Stimulated activated CD4-positive, alpha-beta T cell treated with anti-CD3 and anti-CD28 coated beads, Interleukin-1b, Interleukin-23, amount 100 ng/mL, for 48 hours (primary cell): ENCODE data around the gene TCF7L2.
A peak's percentile ranks its signal among the peaks of the same experiment; 100 is the strongest.

Experiments used
- DNase-seq: peaks from one replicate; pipeline ENCODE4 v3.0.0-alpha.2; 2020

TCF7L2 gene

DNA sequence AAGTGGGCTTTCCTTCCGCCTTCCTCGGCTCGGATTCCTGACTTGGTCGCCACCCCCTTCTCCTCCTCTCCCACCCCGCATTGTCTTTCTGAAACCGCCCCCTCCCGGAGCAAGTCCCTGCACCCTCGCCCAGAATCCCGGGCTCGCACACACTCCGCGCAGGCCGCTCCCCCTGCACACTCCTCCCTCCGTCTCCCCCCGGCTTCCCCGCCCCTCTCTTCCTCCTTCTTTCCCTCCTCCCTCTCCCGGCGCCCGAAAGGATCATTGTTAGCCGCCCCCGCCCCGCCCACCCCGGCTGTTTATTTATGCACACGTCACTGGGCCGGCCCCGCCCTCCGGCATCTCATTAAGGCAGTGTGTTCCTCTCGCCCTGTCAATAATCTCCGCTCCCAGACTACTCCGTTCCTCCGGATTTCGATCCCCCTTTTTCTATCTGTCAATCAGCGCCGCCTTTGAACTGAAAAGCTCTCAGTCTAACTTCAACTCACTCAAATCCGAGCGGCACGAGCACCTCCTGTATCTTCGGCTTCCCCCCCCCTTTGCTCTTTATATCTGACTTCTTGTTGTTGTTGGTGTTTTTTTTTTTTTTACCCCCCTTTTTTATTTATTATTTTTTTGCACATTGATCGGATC lies at the start of gene TCF7L2:
Gene TCF7L2 (plus strand): TSS at position 373 of the 633 bp plus-strand sequence. CDS start 510 bp downstream, outside the sequence.
- DNase-seq, result peak; percentile 33

DNA sequence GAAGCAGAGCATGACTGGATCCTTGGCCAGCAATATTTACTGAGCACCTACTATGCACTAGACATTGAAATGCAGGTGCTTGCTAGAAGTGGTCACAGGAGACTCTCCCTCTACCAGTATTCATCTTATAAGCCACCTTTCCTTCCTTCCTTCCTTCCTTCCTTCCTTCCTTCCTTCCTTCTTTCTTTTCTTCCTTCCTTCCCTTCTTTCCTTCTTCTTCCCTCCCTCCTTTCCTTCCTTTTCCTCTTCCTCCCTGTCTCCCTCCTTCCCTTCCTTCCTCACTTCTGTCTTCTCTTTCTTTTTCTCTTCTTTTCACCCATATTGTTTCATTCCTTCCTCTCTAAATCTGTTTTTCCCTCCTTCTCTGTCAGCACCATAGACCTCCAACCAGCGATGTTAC lies 47.3 kb upstream of the TCF7L2 start:
- DNase-seq, result no peak

DNA sequence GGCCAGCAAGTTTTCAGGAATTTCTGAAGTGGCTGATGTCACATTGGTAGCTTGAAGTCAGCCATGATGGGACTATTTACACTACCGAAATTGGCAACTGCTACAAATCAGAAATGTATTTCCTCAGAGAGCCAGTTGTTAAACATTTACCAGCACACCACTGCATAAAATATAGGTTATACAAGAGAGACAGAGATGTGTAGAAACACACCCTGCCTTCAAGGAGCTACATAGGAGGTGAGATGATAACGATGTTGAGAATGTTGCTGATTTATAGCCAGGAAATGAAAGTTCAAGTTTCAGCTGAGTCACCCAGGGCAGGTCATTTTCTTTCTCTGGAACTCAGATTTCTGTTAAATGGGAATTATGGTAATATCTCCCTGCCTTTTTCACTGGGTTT lies 46.0 kb upstream of the TCF7L2 start:
- DNase-seq, result no peak

GRCh38 chr10:112906945-112907344 lies 43.1 kb upstream of the TCF7L2 start:
- DNase-seq, result no peak

DNA sequence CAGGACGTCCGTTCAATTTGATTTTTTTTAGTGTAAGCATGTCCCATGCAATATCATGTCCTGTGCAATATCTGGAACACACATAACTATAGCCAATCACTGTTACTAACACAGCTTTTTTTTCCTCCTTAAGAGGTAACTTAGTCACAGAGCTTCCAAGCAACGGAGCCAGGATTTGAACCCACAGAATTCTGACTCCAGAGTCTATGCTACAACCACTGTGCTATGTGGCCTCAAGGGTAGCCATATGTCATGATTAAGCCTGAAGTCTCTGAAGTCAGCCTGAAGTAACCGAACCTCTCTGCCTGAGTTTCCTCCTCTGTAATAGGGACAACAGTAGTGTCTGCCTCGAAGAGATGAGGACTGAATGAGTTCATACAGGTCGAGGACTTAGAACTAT lies 42.2 kb upstream of the TCF7L2 start:
- DNase-seq, result no peak

DNA sequence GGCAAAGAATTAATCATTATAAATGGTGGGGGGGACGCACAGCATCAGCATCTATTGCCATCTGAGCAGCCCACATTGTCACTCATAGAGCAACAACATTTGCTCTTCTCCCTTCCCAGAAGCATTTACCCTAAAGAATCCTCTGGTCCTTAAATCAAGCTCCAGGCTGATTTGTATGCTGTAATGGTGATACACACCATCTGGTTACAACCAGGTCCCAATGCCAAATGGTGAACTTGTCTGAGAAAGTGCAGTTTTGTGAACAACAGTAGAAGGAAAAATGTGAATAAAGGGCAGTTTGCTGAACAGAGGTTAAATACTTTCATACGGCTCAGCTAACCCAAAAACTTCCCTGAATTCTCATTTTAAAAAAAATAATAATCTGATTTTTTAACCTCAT lies 38.8 kb upstream of the TCF7L2 start:
- DNase-seq, result no peak

DNA sequence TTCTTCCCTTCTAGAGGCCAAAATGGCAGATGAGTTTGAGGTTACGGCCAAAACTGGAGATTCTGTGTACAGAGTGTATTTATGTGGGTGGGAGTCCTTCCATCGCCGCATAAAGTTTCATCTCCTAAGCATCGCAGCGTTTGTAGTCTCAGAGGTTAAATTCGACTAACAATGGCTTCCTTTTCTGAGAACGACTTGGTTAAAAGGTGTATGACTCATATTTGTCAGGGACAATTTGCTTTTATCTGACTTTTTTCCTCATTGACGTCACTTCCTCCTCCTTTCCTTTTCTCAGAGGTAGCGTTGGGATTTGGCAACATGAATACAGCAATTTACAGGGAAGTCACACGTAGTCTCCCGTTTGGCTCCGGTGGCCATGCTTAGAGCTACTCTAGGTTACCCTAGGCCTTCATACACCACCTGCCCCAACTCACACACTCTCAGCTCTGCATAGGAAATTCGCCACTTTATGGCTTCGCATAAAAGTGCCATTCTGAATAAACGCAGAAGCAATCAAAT lies 37.6 kb upstream of the TCF7L2 start:
- DNase-seq, result no peak

DNA sequence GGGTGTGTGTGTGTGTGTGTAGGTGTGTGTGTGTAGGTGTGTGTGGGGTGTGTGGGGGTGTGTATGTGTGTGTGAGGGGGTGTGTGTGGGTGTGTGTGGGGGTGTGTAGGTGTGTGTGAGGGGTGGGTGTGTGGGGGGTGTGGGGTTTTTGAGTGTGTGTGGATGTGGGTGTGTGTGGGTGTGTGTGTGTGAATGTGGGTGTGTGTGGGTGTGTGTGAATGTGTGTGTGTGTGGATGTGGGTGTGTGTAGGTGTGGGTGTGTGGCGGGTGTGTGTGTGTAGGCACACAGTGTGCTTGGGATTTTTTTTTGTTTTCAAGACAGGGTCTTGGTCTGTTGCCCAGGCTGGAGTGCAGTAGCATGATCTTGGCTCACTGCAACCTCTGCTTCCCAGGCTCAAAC lies 36.8 kb upstream of the TCF7L2 start:
- DNase-seq, result no peak

- no peak for DNase-seq
Measured at GRCh38 chr10:112913661-112914287, 36.3 kb upstream of the TCF7L2 start.

- no peak for DNase-seq
Measured at GRCh38 chr10:112914288-112914952, 35.6 kb upstream of the TCF7L2 start.

GRCh38 chr10:112915590-112916572 lies 34.2 kb upstream of the TCF7L2 start:
- no peak for DNase-seq

DNA sequence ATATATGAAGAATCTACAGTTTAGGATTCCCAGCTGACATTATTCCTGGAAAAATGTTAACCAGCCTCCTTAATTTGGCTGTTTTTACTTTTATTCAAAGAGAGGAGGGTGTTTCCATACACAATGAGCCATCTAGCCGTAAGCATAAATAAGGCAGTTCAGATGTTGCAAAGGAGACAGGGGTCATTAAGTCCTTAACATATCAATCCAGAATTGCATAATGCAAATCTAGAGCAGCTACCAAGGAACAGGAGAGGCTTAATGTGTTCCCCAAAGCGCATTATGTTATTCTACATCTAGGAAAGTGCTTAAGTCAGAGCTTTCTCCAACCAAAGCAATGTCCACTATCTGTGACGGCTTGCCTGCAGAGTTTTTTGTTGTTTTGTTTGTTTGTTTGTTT lies 32.4 kb upstream of the TCF7L2 start:
- no peak for DNase-seq

DNA sequence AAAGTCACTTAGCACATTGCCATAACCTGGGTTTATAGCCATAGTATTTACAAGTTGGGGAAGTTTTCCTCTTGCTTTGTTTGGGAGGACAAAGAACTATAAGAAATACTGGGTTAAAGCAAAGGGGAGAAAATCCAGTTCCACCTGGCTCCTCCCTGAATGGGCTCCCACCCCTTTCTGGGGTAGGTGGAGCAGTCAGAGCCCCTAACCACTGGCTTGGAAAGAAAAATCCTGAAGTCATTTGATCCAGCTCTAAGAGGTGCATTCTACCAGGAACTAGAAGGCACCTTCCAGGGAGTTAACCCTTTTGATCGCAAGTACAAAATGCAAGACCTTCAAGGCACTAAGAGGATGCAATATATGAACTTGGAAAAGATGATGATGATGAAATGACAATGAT lies 31.3 kb upstream of the TCF7L2 start:
- no peak for DNase-seq

- DNase-seq, result no peak
Measured at GRCh38 chr10:112919721-112920120, 30.3 kb upstream of the TCF7L2 start.

DNA sequence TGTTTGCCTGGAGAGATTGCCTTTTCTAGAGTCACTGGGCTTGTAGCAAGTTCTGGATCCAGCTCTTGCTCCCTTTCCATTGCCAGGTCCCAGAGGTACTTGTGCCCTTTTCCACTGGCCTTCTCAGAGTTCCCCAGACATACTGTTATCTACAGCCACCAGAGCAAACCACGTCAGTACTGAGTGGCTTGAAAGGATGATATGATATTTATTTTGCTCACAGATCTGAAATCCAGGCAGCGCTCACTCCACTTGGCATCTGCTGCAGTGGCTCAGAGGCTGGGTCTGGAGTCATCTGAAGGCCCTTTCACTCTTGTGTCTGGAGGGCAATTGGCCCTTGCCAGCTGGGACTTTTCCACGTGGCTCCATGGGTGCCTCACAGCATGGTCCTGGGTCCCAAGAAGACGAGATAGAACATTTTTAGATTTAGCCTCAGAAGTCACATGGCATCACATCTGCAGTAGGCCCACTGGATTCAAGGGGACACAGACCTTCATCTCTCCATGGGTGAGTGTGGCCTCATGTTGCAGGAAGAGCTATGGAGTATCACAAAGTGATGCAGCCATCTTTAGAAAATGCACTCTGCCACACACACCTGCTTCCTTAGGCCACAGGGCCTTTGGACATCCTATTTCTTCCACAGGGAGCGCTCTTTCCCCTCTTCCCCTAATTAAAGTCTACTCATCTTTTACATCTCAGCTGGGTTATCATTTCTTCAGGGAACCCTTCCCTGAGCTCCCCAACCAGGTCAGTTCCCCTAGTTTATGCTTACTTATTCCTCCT lies 22.9 kb upstream of the TCF7L2 start:
- no peak for DNase-seq

DNA sequence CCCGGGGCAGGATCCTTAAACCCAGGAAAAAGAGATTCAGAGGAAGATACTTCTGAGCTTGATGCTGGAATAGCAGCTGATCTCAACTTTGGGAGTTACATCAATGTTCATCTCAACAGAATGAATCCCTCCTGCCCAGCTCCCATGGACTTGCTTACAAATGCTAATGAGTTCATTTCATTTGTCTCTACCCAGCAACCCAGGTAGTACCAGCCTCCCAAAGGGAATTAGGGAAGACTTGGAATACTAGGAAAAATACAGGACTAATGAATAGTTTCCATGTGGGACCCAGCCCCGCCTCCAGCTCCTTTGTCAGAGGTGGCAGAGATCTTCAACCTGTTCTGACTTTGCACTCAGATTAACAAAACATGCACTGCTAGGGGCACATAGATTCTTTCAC lies 22.1 kb upstream of the TCF7L2 start:
- DNase-seq, result no peak

- DNase-seq, result no peak
Measured at GRCh38 chr10:112932658-112933057, 17.4 kb upstream of the TCF7L2 start.

DNA sequence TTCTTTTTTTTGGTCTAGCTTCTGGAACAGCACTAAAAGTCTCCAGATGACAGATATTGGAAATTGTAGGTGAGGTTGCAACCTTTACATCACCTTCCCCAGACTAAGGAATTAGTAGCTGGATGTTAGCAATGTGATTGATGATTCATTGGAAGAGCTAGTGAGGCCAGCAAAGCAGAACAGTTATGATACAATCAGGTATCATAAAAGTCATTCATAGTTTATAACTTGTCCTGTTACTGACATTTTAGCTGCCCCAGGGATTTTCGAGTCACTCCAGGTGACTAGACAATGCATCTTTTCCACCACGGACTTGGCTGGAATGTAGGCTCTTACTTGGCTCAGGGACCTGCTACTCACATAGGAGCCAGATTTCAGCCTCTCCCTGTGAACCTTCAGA lies 15.9 kb upstream of the TCF7L2 start:
- DNase-seq, result no peak

DNA sequence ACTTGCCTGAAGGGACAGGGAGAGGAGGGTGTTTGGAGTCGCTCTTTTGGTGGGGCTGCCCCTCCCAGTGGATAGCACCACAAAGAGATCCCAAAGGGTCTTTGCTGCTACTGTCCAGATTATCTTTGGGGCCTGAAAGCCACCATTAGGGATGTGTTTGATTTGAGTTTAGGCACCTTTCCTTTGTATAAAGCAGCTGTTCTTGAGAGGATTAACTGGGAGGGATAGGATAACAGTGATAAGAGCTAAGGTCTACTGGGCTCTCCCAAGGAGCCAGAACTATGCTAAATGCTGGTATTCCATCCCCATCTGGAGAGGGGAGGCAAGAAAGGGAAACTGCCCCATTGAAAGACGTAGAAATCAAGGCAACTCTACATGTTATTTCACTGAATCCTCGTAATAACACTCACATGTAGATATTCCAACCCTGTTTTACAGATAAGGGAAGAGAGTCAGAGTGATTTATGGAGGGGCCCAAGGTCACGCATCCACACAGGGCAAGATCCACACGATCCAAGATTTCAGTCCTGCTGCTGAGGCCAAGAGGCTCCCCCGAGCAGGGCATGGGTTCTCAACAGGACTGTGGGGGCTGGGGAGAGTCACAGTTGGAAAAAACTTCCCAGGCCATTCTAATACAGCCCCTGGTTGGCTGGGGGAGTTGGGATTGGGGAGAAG lies 11.1 kb upstream of the TCF7L2 start:
- no peak for DNase-seq

DNA sequence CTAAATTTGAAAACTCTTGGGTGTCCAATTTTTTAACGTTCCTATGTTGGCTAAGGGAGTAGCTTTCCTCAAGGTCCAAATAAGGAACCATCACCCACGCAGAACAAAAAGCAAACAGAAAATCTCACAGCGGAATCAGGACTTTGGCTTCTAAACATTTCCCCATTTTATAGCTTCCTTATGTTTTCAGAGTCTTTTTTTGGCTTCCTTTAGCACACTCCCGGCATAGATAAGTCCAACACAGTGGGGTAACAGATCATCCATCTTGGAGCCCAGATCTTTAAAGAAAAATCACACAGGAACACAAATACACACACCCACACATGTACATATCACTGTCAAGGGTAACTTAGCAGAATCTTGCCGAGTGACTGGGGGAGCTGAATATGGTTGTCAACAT lies 4.2 kb upstream of the TCF7L2 start:
- DNase-seq, result no peak

GRCh38 chr10:112946649-112947048 lies 3.4 kb upstream of the TCF7L2 start:
- DNase-seq, result no peak

DNA sequence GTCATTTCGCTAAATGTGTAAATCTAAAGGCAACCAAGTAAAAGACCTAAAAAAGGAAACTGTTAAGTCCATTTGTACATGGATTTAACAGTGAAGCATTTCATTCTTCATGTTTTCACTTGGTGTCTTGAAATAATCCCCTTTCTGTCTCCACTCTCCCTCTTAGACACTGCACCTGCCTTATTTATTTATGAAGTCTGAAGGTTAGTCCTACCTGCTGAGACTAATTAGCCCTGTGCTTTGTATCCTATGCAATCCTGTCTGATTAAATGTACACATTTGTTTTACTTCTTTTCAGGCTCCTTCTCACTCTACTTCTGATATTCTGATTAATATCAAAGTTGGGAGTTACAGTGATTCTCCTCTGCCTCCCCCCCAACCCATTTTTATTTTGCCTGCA lies 1.9 kb upstream of the TCF7L2 start:
- no peak for DNase-seq
